ENCODE data around the gene ABCC4. TPM values are rescaled to one million over a fixed set of nuclear protein-coding genes. Genes with fewer than 3 reads are reported as not detected.

Gene ABCC4
- total and polyA plus RNA-seq, 2 of the 13 experiments (the other 11 are each of a cell fraction or from before 2014, with no cell fraction given), result 4.2 to 11.3 TPM

GRCh38 chr13:95164830-95165229, 136.4 kb downstream of the ABCC4 start:
- TF ChIP-seq REPIN1 (CRISPR knock-in tag; IDR thresholded peaks at IDR 0.05; ENCODE audit: borderline replicate concordance, low read depth) (no peak), KLF9 (CRISPR knock-in tag; IDR thresholded peaks at IDR 0.05; ENCODE audit: low read depth) (no peak), NCOR1 (IDR thresholded peaks at IDR 0.05; ENCODE audit: borderline replicate concordance, low read length) (no peak), KDM4B (CRISPR knock-in tag; IDR thresholded peaks at IDR 0.05) (no peak), NPAS2 (CRISPR knock-in tag; IDR thresholded peaks at IDR 0.05; ENCODE audit: borderline replicate concordance) (no peak), KAT2B (IDR thresholded peaks at IDR 0.05; ENCODE audit: borderline replicate concordance, low read depth, low read length) (no peak), SUZ12 (IDR thresholded peaks at IDR 0.05; ENCODE audit: low read depth, low read length) (no peak), IRF9 (CRISPR knock-in tag; IDR thresholded peaks at IDR 0.05; ENCODE audit: borderline replicate concordance) (no peak), LCORL (IDR thresholded peaks at IDR 0.05) (no peak), LCORL (CRISPR knock-in tag; IDR thresholded peaks at IDR 0.05) (no peak), ZNF615 (CRISPR knock-in tag; IDR thresholded peaks at IDR 0.05; ENCODE audit: borderline replicate concordance) (no peak), HMGXB3 (CRISPR knock-in tag; IDR thresholded peaks at IDR 0.05; ENCODE audit: borderline replicate concordance) (no peak)
- Histone ChIP-seq H3K9me3 (ENCODE audit: low read length) (no peaks in the 10 kb centered on the region), H3K4me1 (ENCODE audit: insufficient read depth, low read length) (peaks cover 27% of the 10 kb centered on the region), H3K79me2 (ENCODE audit: insufficient read depth, low read length) (no peaks in the 10 kb centered on the region), H4K20me1 (ENCODE audit: insufficient read depth, low read length) (no peaks in the 10 kb centered on the region), H3K27ac (ENCODE audit: extremely low read length, insufficient read depth, low read length) (no peak overlapping the region), H2AFZ (ENCODE audit: low read length) (no peak overlapping the region), H3K9ac (ENCODE audit: insufficient read depth, low read depth, low read length) (no peak overlapping the region), H3K4me2 (ENCODE audit: low read depth, low read length) (no peak overlapping the region), H3K36me3 (replicated peaks in 1 of 2; ENCODE audit: control insufficient read depth in 1 of 2, insufficient read depth in 2 of 2, low read length in 2 of 2) (no peaks in the 10 kb centered on the region; a peak in 2 of 5 replicates), H3K27me3 (ENCODE audit: control insufficient read depth in 1 of 2, insufficient read depth in 2 of 2, low read length in 2 of 2) (no peaks in the 10 kb centered on the region), H3K4me3 (replicated peaks in 1 of 3; ENCODE audit: insufficient read depth in 1 of 3, low read depth in 2 of 3, low read length in 3 of 3) (no peak overlapping the region)
- ChIA-PET CTCF (ENCODE audit: low intra/inter-chr PET ratio, low total read pairs) (no interaction called here), POLR2A (interaction anchor here (0.9 kb wide), 1 partner anchor 16 kb away, joined by 3 read pairs; no protein-coding TSS in a partner anchor)
- 86% methylated on average over 4 of the region's 4 CpGs for WGBS (ENCODE audit: low lambda C conversion rate)
- no peak for FAIRE-seq
- no peak for DNase-seq (ENCODE audit: low spot score)
- intact Hi-C loops (cut with micrococcal nuclease; ENCODE audit: unreplicated experiment) (loop anchor here (5.0 kb wide), 1 partner anchor 43 kb away; no protein-coding TSS in a partner anchor), in situ Hi-C loops (cut with HindIII; ENCODE audit: extremely low pct_ligation_motif_present, low pct_unique_long_range_greater_than_20kb) (loop anchor here (25.0 kb wide), 1 partner anchor 478 kb away; no protein-coding TSS in a partner anchor)
- no peak for ATAC-seq
- BruUV-seq (replicated peaks), result no TSS peak

Measured in HepG2 (cell line).